Measurements from ENCODE around the gene IFT27.

The IFT27 gene

GRCh38 chr22:36760786-36761185 is 15.1 kb downstream of the IFT27 start:
- TF ChIP-seq TAF1 (IDR thresholded peaks at IDR 0.05; ENCODE audit: borderline replicate concordance, insufficient read depth, low read length), result no peak
- no peak for TF ChIP-seq REST (IDR thresholded peaks at IDR 0.05; ENCODE audit: insufficient read depth in 1 of 2, low read depth in 2 of 2, low read length in 2 of 2)
- no peak for TF ChIP-seq POLR2AphosphoS5 (IDR thresholded peaks at IDR 0.05; ENCODE audit: low read depth, low read length)
- no peak for TF ChIP-seq FOXP2 (optimal IDR thresholded peaks at IDR 0.05; ENCODE audit: borderline replicate concordance, extremely low read depth, extremely low read length, insufficient read depth)
- TF ChIP-seq SIN3A (IDR thresholded peaks at IDR 0.05; ENCODE audit: borderline replicate concordance, insufficient read depth, low read length), result no peak

- no peak for TF ChIP-seq FOXP2 (optimal IDR thresholded peaks at IDR 0.05; ENCODE audit: borderline replicate concordance, extremely low read depth, extremely low read length, insufficient read depth)
- no peak for TF ChIP-seq SIN3A (IDR thresholded peaks at IDR 0.05; ENCODE audit: borderline replicate concordance, insufficient read depth, low read length)
- TF ChIP-seq TAF1 (IDR thresholded peaks at IDR 0.05; ENCODE audit: borderline replicate concordance, insufficient read depth, low read length), result no peak
- TF ChIP-seq POLR2AphosphoS5 (IDR thresholded peaks at IDR 0.05; ENCODE audit: low read depth, low read length), result no peak
- no peak for TF ChIP-seq REST (IDR thresholded peaks at IDR 0.05; ENCODE audit: insufficient read depth in 1 of 2, low read depth in 2 of 2, low read length in 2 of 2)
These were observed 16.3 kb downstream of the IFT27 start for GRCh38 chr22:36759481-36760159.

- TF ChIP-seq TAF1 (IDR thresholded peaks at IDR 0.05; ENCODE audit: borderline replicate concordance, insufficient read depth, low read length) (no peak), SIN3A (IDR thresholded peaks at IDR 0.05; ENCODE audit: borderline replicate concordance, insufficient read depth, low read length) (no peak), FOXP2 (optimal IDR thresholded peaks at IDR 0.05; ENCODE audit: borderline replicate concordance, extremely low read depth, extremely low read length, insufficient read depth) (no peak), REST (IDR thresholded peaks at IDR 0.05; ENCODE audit: insufficient read depth in 1 of 2, low read depth in 2 of 2, low read length in 2 of 2) (no peak), POLR2AphosphoS5 (IDR thresholded peaks at IDR 0.05; ENCODE audit: low read depth, low read length) (no peak)
These were observed 17.1 kb downstream of the IFT27 start for GRCh38 chr22:36758792-36759271.

GRCh38 chr22:36757668-36758211 is 18.2 kb downstream of the IFT27 start:
- 0 out of 4 replicates have a peak, but pooled peaks of 1 of the 2 experiments have one; percentile 14 for TF ChIP-seq REST (IDR thresholded peaks at IDR 0.05; ENCODE audit: insufficient read depth in 1 of 2, low read depth in 2 of 2, low read length in 2 of 2)
- TF ChIP-seq TAF1 (IDR thresholded peaks at IDR 0.05; ENCODE audit: borderline replicate concordance, insufficient read depth, low read length), result no peak
